CD4-positive, CD25-positive, alpha-beta regulatory T cell (primary cell): Measurements from ENCODE around the gene TMED6. TPM values are rescaled to one million over a fixed set of nuclear protein-coding genes. Genes with fewer than 3 reads are reported as not detected.
A peak's percentile ranks its signal among the peaks of the same experiment; 100 is the strongest.

ENCODE experiments used
- ATAC-seq, 2 donors: fragments of 150-1000 bp; cut with Tn5 transposase; one replicate each; pipeline ENCODE4 v1.10.0; 2021; ENCODE audit warnings: low read depth in 2 of 2, moderate number of reproducible peaks in 2 of 2, moderate library complexity in 1 of 2
- DNase-seq, 3 donors: peaks; one replicate each; pipeline versions ENCODE4 v3.0.0 to v3.0.0-alpha.2; 2012 to 2022; ENCODE audit warnings: mixed read lengths in 1 of 3
- H3K27ac ChIP-seq: one replicate; pipeline ENCODE4 v1.7.0; 2013; ENCODE audit warnings: mild to moderate bottlenecking, low read length; ENCODE audit not compliant: insufficient read depth, poor library complexity, severe bottlenecking
- H3K27me3 ChIP-seq: one replicate; pipeline ENCODE4 v1.7.0; 2013; ENCODE audit warnings: low read length; ENCODE audit not compliant: control insufficient read depth, insufficient read depth
- H3K36me3 ChIP-seq: one replicate; pipeline ENCODE4 v1.7.0; 2013; ENCODE audit warnings: mild to moderate bottlenecking, low read length, moderate library complexity; ENCODE audit not compliant: control insufficient read depth, insufficient read depth
- H3K4me1 ChIP-seq: 2 replicates; pipeline ENCODE4 v1.7.0; 2013; ENCODE audit warnings: mild to moderate bottlenecking, low read length; ENCODE audit not compliant: insufficient read depth, control insufficient read depth, poor library complexity, severe bottlenecking
- H3K4me3 ChIP-seq: one replicate; pipeline ENCODE4 v1.7.0; 2013; ENCODE audit warnings: low read depth, mild to moderate bottlenecking, low read length, moderate library complexity
- H3K9me3 ChIP-seq, 2 experiments: 1 replicate in 1 of 2; 2 replicates in 1 of 2; pipeline ENCODE4 v1.7.0; 2013; ENCODE audit warnings: low read length in 2 of 2, mild to moderate bottlenecking in 1 of 2, moderate library complexity in 1 of 2; ENCODE audit not compliant: control insufficient read depth in 2 of 2
- H3K27ac Mint-ChIP-seq, 3 donors: one replicate each; pipeline ENCODE4 v1.8.0; 2020 to 2022; ENCODE audit warnings: mild to moderate bottlenecking in 3 of 3, mixed read lengths in 3 of 3, moderate library complexity in 2 of 3
- H3K27me3 Mint-ChIP-seq: one replicate; pipeline ENCODE4 v1.8.0; 2022; ENCODE audit warnings: mild to moderate bottlenecking, mixed read lengths
- H3K36me3 Mint-ChIP-seq: one replicate; pipeline ENCODE4 v1.8.0; 2020; ENCODE audit warnings: mixed read lengths
- H3K4me1 Mint-ChIP-seq, 4 donors: one replicate each; pipeline ENCODE4 v1.8.0; 2020 to 2022; ENCODE audit warnings: mixed read lengths in 4 of 4, mild to moderate bottlenecking in 1 of 4
- H3K4me3 Mint-ChIP-seq, 4 donors: one replicate each; pipeline ENCODE4 v1.8.0; 2020 to 2022; ENCODE audit warnings: mild to moderate bottlenecking in 4 of 4, mixed read lengths in 4 of 4, moderate library complexity in 3 of 4
- H3K9me3 Mint-ChIP-seq, 7 donors: one replicate each; pipeline ENCODE4 v1.8.0; 2020 to 2022; ENCODE audit warnings: mixed read lengths in 7 of 7, mild to moderate bottlenecking in 3 of 7, moderate library complexity in 2 of 7
- polyA plus RNA-seq, 4 donors: library from polyadenylated mRNA; unstranded; fragments of 300-500 nt; fragmentation: Illumina TruSeq; gene quantifications; one replicate each; pipeline ENCODE4 v1.2.3, GENCODE V29; 2021
- total RNA-seq: library from RNA; stranded (reverse); gene quantifications from one replicate; pipeline ENCODE4 v1.2.3, GENCODE V29; 2022

The TMED6 gene
- total and polyA plus RNA-seq, 5 donors from 2014 or later: 0.20 to 1.8 (median 0.26) TPM; not detected in 2

DNA sequence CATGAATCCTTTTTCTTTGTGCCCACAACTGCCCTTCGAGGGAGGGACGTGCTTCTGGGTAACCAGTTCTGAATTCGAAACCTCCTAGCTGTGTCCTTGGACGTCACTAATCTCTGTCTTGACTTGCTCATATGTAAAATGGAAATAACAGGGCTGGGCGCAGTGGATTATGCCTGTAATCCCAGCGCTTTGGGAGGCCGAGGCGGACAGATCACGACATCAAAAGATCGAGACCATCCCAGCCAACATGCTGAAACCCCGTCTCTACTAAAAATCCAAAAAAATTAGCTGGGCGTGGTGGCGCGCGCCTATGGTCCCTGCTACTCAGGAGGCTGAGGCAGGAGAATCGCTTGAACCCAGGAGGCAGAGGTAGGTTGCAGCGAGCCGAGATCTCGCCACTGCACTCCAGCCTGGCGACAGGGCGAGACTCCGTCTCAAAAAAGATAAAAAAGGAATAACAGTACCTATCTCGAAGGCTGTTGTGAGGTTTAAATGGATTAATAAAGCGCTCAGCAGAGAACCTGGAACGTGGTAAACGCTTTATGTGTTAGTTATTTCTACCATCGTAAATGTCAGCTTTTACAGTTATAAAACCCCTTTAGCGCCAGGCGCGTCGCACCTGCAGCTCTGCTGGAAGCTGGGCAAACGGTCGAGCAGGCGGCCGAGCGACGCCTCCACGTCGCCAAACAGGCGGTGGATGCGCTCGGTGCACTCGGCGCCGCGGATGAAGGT lies 12.9 kb downstream of the TMED6 start:
- H3K27me3 ChIP-seq: no peaks in the 10 kb centered on the region
- peaks cover 11 to 75% (median 56%) of the 10 kb centered on the region in 4 donors for H3K4me1 Mint-ChIP-seq
- H3K36me3 ChIP-seq: peaks cover 52% of the 10 kb centered on the region
- DNase-seq (no peak), ATAC-seq (no peak)
- peak overlapping the region; percentile 94 to 99 (median 98) for H3K4me3 Mint-ChIP-seq
- H3K9me3 ChIP-seq: no peaks in the 10 kb centered on the region
- peaks cover 29% of the 10 kb centered on the region for H3K36me3 Mint-ChIP-seq
- peaks cover 29% of the 10 kb centered on the region for H3K4me1 ChIP-seq
- H3K27me3 Mint-ChIP-seq: peaks cover 5% of the 10 kb centered on the region
- no peaks in the 10 kb centered on the region for H3K9me3 Mint-ChIP-seq
- H3K4me3 ChIP-seq: peak overlapping the region; percentile 92
- H3K27ac Mint-ChIP-seq: peak overlapping the region; percentile 90 to 99 (median 98)
- H3K27ac ChIP-seq: peak overlapping the region; percentile 89

DNA sequence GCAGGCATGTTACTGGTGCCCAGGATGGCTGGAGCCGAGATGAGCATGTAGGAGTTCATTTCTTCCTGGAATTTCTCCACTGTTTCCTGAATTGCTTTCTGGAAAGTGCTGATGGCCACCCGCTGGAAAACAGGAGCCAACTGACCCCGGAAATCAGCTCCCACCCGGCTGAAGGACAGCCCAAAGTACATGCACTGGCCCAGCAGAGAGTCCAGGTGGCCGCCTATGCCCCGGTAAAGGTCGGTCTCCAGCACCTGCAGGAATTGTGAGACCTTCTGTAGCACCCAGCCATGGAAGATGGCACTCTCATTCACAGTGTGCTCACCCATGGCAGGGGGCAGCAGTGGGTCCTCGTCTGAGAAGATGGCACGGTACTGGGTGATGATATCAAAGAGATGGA lies 16.9 kb downstream of the TMED6 start:
- ATAC-seq: no peak

GRCh38 chr16:69330286-69331109 lies 21.1 kb downstream of the TMED6 start, which contains the start of gene PDF:
PDF (minus strand) TSS chr16:69330588; CDS start chr16:69330570, 18 bp downstream.
- H3K27ac ChIP-seq: peak within 1 kb of the TSS; percentile 81
- H3K27me3 ChIP-seq: no peaks in the 10 kb centered on the region
- peak within 1 kb of the TSS; percentile 57 for H3K4me3 ChIP-seq
- peak; percentile 95 to 96 for ATAC-seq
- peaks cover 48% of the 10 kb centered on the region for H3K4me1 ChIP-seq
- Mint-ChIP-seq H3K36me3 (peaks cover 18% of the 10 kb centered on the region), H3K27me3 (no peaks in the 10 kb centered on the region), H3K27ac (peak within 1 kb of the TSS; percentile 52 to 91 (median 55)), H3K4me1 (peaks cover 0 to 65% (median 27%) of the 10 kb centered on the region in 4 donors), H3K4me3 (peak within 1 kb of the TSS; percentile 81 to 87 (median 86)), H3K9me3 (no peaks in the 10 kb centered on the region)
- peaks cover 42% of the 10 kb centered on the region for H3K36me3 ChIP-seq
- no peaks in the 10 kb centered on the region for H3K9me3 ChIP-seq
- DNase-seq: peak; percentile 78 to 89 (median 87)

More for the DNA sequence above, 16.9 kb downstream of the TMED6 start:
- DNase-seq: no peak
- Histone ChIP-seq H3K9me3 (no peaks in the 10 kb centered on the region), H3K4me3 (no peak overlapping the region), H3K27me3 (no peaks in the 10 kb centered on the region), H3K36me3 (peaks cover 38% of the 10 kb centered on the region), H3K4me1 (peaks cover 25% of the 10 kb centered on the region), H3K27ac (no peak overlapping the region)
- H3K9me3 Mint-ChIP-seq: no peaks in the 10 kb centered on the region
- H3K4me3 Mint-ChIP-seq: peak overlapping the region in 1 of 4 donors; percentile 65
- peaks cover 22% of the 10 kb centered on the region for H3K36me3 Mint-ChIP-seq
- H3K4me1 Mint-ChIP-seq: peaks cover 11 to 64% (median 43%) of the 10 kb centered on the region in 4 donors
- no peak overlapping the region for H3K27ac Mint-ChIP-seq
- H3K27me3 Mint-ChIP-seq: peaks cover 4% of the 10 kb centered on the region

- peak overlapping the region; percentile 81 for H3K27ac ChIP-seq
- Mint-ChIP-seq H3K36me3 (peaks cover 11% of the 10 kb centered on the region), H3K4me3 (peak overlapping the region; percentile 81 to 87 (median 86)), H3K27me3 (no peaks in the 10 kb centered on the region), H3K4me1 (peaks cover 0 to 65% (median 25%) of the 10 kb centered on the region in 4 donors), H3K27ac (peak overlapping the region; percentile 38 to 91 (median 55)), H3K9me3 (no peaks in the 10 kb centered on the region)
- DNase-seq: peak in 1 of 3 donors; percentile 58
- peak overlapping the region; percentile 53 for H3K4me3 ChIP-seq
- H3K4me1 ChIP-seq: peaks cover 48% of the 10 kb centered on the region
- H3K27me3 ChIP-seq: no peaks in the 10 kb centered on the region
- ATAC-seq: peak; percentile 45
- no peaks in the 10 kb centered on the region for H3K9me3 ChIP-seq
- peaks cover 39% of the 10 kb centered on the region for H3K36me3 ChIP-seq
Measured at GRCh38 chr16:69329369-69330285, 22.0 kb downstream of the TMED6 start.

DNA sequence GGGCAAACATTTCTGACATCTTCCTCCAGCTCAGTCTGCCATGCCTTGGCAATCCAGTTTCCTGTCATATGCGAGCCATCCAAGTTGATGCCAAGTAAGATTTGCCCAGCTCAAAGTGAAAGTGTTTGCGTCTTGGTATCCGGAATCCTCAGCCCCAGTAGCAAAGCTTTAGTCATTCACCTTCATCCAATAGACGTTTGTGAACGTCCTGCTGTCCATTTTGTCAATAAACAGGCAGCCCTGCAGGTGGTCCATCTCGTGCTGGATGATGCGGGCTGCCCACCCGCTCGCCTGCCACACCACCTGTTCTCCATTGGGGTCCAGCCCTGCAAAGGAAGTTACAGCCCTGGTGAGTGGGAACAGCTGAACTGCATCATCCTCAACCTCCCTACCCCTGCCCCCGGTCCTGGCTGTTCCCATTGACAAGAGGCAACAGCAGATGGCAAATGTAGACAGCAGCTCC lies 22.7 kb downstream of the TMED6 start:
- H3K27ac Mint-ChIP-seq: peak overlapping the region in 2 of 3 donors; percentile 38 to 55
- Histone ChIP-seq H3K27ac (no peak overlapping the region), H3K9me3 (no peaks in the 10 kb centered on the region), H3K36me3 (peaks cover 38% of the 10 kb centered on the region), H3K4me3 (peak overlapping the region; percentile 53), H3K4me1 (peaks cover 52% of the 10 kb centered on the region), H3K27me3 (no peaks in the 10 kb centered on the region)
- DNase-seq (no peak), ATAC-seq (no peak)
- H3K27me3 Mint-ChIP-seq: no peaks in the 10 kb centered on the region
- peaks cover 8% of the 10 kb centered on the region for H3K36me3 Mint-ChIP-seq
- H3K4me3 Mint-ChIP-seq: peak overlapping the region; percentile 81 to 87 (median 86)
- peaks cover 0 to 63% (median 20%) of the 10 kb centered on the region in 4 donors for H3K4me1 Mint-ChIP-seq
- no peaks in the 10 kb centered on the region for H3K9me3 Mint-ChIP-seq

DNA sequence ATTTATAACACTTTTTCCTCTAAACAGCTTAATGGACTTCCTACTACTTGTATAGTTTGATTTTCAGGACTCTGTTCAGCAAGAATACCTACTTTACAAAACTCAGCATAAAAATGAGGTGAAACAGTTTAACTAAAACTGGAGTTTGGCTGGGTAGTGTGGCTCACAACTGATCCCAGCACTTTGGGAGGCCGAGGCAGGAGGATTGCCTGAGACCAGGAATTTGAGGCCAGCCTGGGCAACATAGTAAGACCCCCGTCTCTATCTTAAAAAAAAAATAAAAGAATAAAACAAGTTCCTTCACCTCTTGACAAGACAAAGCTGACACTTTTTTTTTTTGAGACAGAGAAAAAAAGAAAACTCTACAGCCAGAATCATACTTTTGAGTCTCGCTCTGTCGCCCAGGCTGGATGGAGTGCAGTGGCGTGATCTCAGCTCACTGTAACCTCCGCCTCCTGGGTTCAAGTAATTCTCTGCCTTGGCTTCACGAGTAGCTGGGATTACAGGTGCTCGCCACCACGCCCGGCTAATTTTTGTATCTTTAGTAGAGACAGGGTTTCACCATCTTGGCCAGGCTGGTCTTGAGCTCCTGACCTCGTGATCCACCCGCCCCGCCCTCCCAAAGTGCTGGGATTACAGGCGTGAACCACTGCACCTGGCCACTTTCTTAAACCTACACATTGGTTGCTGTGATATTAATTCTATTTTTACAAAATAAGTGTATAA lies 23.8 kb downstream of the TMED6 start:
- peak overlapping the region in 3 of 4 donors; percentile 47 to 87 (median 48) for H3K4me3 Mint-ChIP-seq
- H3K27me3 Mint-ChIP-seq: no peaks in the 10 kb centered on the region
- H3K27ac Mint-ChIP-seq: peak overlapping the region in 1 of 3 donors; percentile 82
- H3K9me3 Mint-ChIP-seq: no peaks in the 10 kb centered on the region
- Histone ChIP-seq H3K27me3 (no peaks in the 10 kb centered on the region), H3K4me3 (peak overlapping the region; percentile 4), H3K27ac (peak overlapping the region; percentile 47), H3K36me3 (peaks cover 37% of the 10 kb centered on the region), H3K4me1 (peaks cover 52% of the 10 kb centered on the region), H3K9me3 (no peaks in the 10 kb centered on the region)
- H3K36me3 Mint-ChIP-seq: peaks cover 5% of the 10 kb centered on the region
- ATAC-seq (no peak), DNase-seq (no peak)
- peaks cover 0 to 56% (median 14%) of the 10 kb centered on the region in 4 donors for H3K4me1 Mint-ChIP-seq
